DOHH2 (cell line): Measurements from ENCODE around the gene NBAS.
"Not testable (repeated sequence)": the region's sequence is repeated elsewhere in the genome, so short reads cannot be mapped to it uniquely, and the experiment has no call there.

Experiments
- H3F3A ChIP-seq: fragments of 200-600 bp; sonication (generic), shearing (Covaris generic); 2 replicates; pipeline ENCODE4 v1.6.0; 2016; ENCODE audit warnings: antibody characterized with exemption, mild to moderate bottlenecking; ENCODE audit not compliant: control insufficient read depth, insufficient read depth
- H3K27ac ChIP-seq: fragments of 200-600 bp; sonication (generic); 2 replicates; pipeline ENCODE4 v1.5.1; 2014; ENCODE audit warnings: low read depth, mild to moderate bottlenecking, low read length, moderate library complexity
- H3K27me3 ChIP-seq: fragments of 200-600 bp; sonication (generic); 2 replicates; pipeline ENCODE4 v1.6.1; 2014; ENCODE audit warnings: mild to moderate bottlenecking, low read length, mixed read lengths; ENCODE audit not compliant: control insufficient read depth
- H3K36me3 ChIP-seq: fragments of 200-600 bp; sonication (generic); 2 replicates; pipeline ENCODE4 v1.6.1; 2014; ENCODE audit warnings: mild to moderate bottlenecking, low read length, moderate library complexity, mixed read lengths; ENCODE audit not compliant: control insufficient read depth
- H3K4me1 ChIP-seq: fragments of 200-600 bp; sonication (generic); 2 replicates; pipeline ENCODE4 v1.6.1; 2014; ENCODE audit warnings: mild to moderate bottlenecking, low read length, mixed read lengths; ENCODE audit not compliant: control insufficient read depth
- H3K4me2 ChIP-seq: fragments of 200-600 bp; sonication (generic); 2 replicates; pipeline ENCODE4 v1.6.0; 2014; ENCODE audit warnings: mild to moderate bottlenecking, low read length, moderate library complexity
- H3K4me3 ChIP-seq: fragments of 200-600 bp; sonication (generic); 2 replicates; pipeline ENCODE4 v1.5.1; 2014; ENCODE audit warnings: mild to moderate bottlenecking, low read length, mixed read lengths
- H3K79me2 ChIP-seq: fragments of 200-600 bp; sonication (generic); 2 replicates; pipeline ENCODE4 v1.6.1; 2014; ENCODE audit warnings: mild to moderate bottlenecking, low read length, mixed read lengths; ENCODE audit not compliant: control insufficient read depth
- H3K9me2 ChIP-seq: fragments of 200-600 bp; sonication (generic); replicated peaks from 2 replicates; pipeline ENCODE4 v1.6.1; 2014; ENCODE audit warnings: mild to moderate bottlenecking, low read length, mixed read lengths; ENCODE audit not compliant: control insufficient read depth
- H3K9me3 ChIP-seq: fragments of 200-600 bp; sonication (generic); 2 replicates; pipeline ENCODE4 v1.6.1; 2014; ENCODE audit warnings: antibody characterized with exemption, low read length, mixed read lengths; ENCODE audit not compliant: control insufficient read depth, insufficient read depth
- H4K20me1 ChIP-seq: fragments of 200-600 bp; sonication (generic); 2 replicates; pipeline ENCODE4 v1.6.0; 2014; ENCODE audit warnings: low read depth, mild to moderate bottlenecking, antibody characterized with exemption, low read length, moderate library complexity; ENCODE audit not compliant: control insufficient read depth, insufficient read depth
- EZH2phosphoT487 ChIP-seq: fragments of 200-600 bp; sonication (generic); IDR thresholded peaks from 2 replicates; pipeline ENCODE4 v1.6.1; 2017; ENCODE audit warnings: borderline replicate concordance, mild to moderate bottlenecking, antibody characterized with exemption, low read length, moderate library complexity, mixed read lengths
- TF ChIP-seq, protein P1 (sequence below): fragments of 200-600 bp; sonication (generic); IDR thresholded peaks from one replicate; pipeline ENCODE4 v1.5.1; 2014; ENCODE audit warnings: antibody characterized with exemption, mild to moderate bottlenecking, low read depth, low read length; ENCODE audit not compliant: poor library complexity, severe bottlenecking

The NBAS gene

DNA sequence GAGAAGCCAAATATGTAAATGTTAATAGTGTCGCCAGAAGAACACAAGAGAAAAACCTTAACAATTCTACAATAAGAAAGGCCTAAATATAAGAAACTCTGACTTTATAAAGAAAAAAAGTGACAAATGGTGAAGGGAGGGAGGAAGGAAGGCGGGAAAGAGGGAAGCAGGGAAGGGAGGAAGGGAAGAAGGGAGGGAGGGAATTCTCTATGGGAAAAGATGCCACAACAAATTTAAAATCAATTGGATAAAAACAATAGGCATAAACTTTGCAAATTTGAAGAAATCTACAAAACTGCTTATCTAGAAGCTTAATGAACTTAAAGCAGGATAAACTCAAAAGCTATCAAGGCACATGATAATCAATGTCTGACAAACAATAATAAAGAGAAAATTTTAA lies 16.9 kb downstream of the NBAS start:
- no peak for TF ChIP-seq EZH2phosphoT487
- TF ChIP-seq, protein P1, sequence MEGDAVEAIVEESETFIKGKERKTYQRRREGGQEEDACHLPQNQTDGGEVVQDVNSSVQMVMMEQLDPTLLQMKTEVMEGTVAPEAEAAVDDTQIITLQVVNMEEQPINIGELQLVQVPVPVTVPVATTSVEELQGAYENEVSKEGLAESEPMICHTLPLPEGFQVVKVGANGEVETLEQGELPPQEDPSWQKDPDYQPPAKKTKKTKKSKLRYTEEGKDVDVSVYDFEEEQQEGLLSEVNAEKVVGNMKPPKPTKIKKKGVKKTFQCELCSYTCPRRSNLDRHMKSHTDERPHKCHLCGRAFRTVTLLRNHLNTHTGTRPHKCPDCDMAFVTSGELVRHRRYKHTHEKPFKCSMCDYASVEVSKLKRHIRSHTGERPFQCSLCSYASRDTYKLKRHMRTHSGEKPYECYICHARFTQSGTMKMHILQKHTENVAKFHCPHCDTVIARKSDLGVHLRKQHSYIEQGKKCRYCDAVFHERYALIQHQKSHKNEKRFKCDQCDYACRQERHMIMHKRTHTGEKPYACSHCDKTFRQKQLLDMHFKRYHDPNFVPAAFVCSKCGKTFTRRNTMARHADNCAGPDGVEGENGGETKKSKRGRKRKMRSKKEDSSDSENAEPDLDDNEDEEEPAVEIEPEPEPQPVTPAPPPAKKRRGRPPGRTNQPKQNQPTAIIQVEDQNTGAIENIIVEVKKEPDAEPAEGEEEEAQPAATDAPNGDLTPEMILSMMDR = no peak
- peaks cover 15% of the 10 kb centered on the region for H3K4me1 ChIP-seq
- H3K79me2 ChIP-seq = no peaks in the 10 kb centered on the region
- H3K27ac ChIP-seq = no peak overlapping the region
- H3K9me2 ChIP-seq = no peaks in the 10 kb centered on the region
- no peak overlapping the region for H3K4me3 ChIP-seq
- no peaks in the 10 kb centered on the region for H3K9me3 ChIP-seq
- H3K36me3 ChIP-seq = no peaks in the 10 kb centered on the region; the same call in 1 of the 2 replicates
- no peaks in the 10 kb centered on the region; the same call in 1 of the 2 replicates for H3F3A ChIP-seq
- no peaks in the 10 kb centered on the region for H3K27me3 ChIP-seq
- H3K4me2 ChIP-seq = no peak overlapping the region
- H4K20me1 ChIP-seq = no peaks in the 10 kb centered on the region

DNA sequence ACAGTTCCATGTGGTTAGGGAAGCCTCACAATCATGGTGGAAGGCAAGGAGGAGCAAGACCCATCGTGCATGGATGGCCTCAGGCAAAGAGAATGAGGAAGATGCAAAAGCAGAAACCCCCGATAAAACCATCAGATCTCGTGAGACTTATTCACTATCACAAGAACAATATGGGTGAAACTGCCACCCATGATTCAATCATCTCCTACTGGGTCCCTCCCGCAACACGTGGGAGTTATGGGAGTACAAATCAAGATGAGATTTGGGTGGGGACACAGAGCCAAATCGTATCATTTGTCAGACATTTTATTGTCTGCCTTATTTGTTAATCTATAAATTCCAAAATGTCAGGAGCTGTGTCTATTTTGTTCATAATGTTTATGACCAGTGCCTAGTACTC lies 17.6 kb downstream of the NBAS start:
- no peak for TF ChIP-seq EZH2phosphoT487
- TF ChIP-seq, protein P1 = no peak
- no peaks in the 10 kb centered on the region for H3K27me3 ChIP-seq
- peaks cover 17% of the 10 kb centered on the region for H3K4me1 ChIP-seq
- no peak overlapping the region for H3K4me2 ChIP-seq
- no peaks in the 10 kb centered on the region for H4K20me1 ChIP-seq
- no peaks in the 10 kb centered on the region for H3K9me3 ChIP-seq
- no peaks in the 10 kb centered on the region; the same call in 1 of the 2 replicates for H3F3A ChIP-seq
- no peak overlapping the region for H3K27ac ChIP-seq
- H3K4me3 ChIP-seq = no peak overlapping the region
- H3K79me2 ChIP-seq = no peaks in the 10 kb centered on the region
- H3K36me3 ChIP-seq = peaks cover 5% of the 10 kb centered on the region
- no peaks in the 10 kb centered on the region for H3K9me2 ChIP-seq

DNA sequence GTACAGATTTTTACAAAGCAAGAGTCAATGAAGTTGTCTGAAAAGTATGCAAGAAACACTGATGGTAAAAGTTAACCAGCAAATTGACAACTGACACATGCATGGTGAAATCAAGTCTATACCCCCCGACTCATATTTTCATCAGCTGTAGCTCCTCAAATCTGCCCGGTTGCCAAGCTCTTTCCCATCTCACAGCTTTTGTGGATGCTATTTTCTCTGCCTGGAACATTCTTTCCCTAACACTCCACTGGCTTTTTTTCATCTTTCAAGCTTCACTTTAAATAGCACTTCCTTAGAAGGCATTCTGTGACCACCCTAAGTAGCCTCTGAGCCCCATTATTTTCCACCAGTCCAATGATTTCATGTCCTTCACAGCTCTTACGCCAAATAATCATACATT lies 18.1 kb downstream of the NBAS start:
- Histone ChIP-seq H3F3A (no peaks in the 10 kb centered on the region; the same call in 1 of the 2 replicates), H3K9me2 (no peaks in the 10 kb centered on the region), H3K27me3 (no peaks in the 10 kb centered on the region), H3K4me1 (peaks cover 17% of the 10 kb centered on the region), H3K4me3 (no peak overlapping the region), H3K79me2 (no peaks in the 10 kb centered on the region), H3K9me3 (no peaks in the 10 kb centered on the region), H4K20me1 (no peaks in the 10 kb centered on the region), H3K36me3 (peaks cover 7% of the 10 kb centered on the region), H3K4me2 (no peak overlapping the region), H3K27ac (no peak overlapping the region)
- TF ChIP-seq, protein P1 = no peak
- TF ChIP-seq EZH2phosphoT487 = no peak

DNA sequence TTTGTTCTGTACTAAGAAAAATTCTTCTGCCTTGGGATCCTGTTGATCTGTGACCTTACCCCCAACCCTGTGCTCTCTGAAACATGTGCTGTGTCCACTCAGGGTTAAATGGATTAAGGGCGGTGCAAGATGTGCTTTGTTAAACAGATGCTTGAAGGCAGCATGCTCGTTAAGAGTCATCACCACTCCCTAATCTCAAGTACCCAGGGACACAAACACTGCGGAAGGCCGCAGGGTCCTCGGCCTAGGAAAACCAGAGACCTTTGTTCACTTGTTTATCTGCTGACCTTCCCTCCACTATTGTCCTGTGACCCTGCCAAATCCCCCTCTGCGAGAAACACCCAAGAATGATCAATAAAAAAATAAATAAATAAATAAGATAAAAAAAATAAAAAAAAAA lies 18.9 kb downstream of the NBAS start:
- H3K9me3 ChIP-seq, H3K9me2 ChIP-seq, H3K27me3 ChIP-seq, H4K20me1 ChIP-seq, H3K4me2 ChIP-seq, H3F3A ChIP-seq, H3K4me3 ChIP-seq, H3K36me3 ChIP-seq, H3K79me2 ChIP-seq, H3K27ac ChIP-seq: not testable (repeated sequence)
- H3K4me1 ChIP-seq = peaks cover 17% of the 10 kb centered on the region

DNA sequence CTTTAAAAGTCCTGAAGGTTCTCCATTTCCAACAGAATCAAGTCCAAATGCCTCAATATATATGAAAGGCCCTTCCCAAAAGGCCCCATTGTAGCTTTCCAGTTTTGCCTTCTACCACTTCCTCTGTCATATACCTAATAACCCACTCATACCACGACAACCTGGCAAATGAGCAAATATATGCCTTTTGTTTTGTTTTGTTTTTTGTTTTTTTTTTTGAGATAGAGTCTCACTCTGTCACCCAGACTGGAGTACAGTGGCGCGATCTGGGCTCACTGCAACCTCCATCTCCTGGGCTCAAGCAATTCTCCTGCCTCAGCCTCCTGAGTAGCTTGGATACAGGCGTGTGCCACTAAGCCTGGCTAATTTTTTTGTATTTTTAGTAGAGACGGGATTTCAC lies 20.6 kb downstream of the NBAS start:
- Histone ChIP-seq H3K4me3 (peak overlapping the region; percentile 7; the same call in 1 of the 2 replicates), H3K27ac (peak overlapping the region; percentile 19; the same call in 1 of the 2 replicates), H3K4me2 (peak overlapping the region; percentile 66), H3K4me1 (peaks cover 17% of the 10 kb centered on the region)
- H3K79me2 ChIP-seq, H3F3A ChIP-seq, H3K27me3 ChIP-seq, H3K9me3 ChIP-seq, H3K9me2 ChIP-seq, H3K36me3 ChIP-seq, H4K20me1 ChIP-seq: not testable (repeated sequence)
